GM18526 (cell line): ENCODE measurements around the gene PLD1.

Experiments
- POLR2A ChIP-seq: IDR thresholded peaks from 3 replicates; pipeline ENCODE4 v1.6.1; 2011; ENCODE audit not compliant: insufficient read length; ENCODE audit errors: extremely low read depth

PLD1 gene

DNA sequence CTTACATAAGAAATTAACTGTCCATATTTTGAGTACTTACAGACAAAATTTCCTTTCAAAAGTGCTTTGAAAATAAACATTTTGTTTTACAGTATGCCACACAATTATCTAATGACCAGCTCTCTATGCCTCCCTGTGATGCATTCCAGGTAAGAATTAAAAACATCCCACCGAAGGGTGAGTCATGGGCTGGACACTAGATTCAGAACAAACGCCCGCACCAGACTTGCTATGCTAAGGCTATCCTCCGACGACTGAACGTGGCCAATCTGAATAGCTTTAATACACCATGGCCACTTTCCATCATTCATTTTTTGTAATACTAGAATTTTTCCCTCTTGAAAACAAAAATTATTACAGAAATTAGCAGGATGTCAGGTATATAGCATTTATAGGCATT, 210.3 kb downstream of the PLD1 start:
- no peak for TF ChIP-seq POLR2A

DNA sequence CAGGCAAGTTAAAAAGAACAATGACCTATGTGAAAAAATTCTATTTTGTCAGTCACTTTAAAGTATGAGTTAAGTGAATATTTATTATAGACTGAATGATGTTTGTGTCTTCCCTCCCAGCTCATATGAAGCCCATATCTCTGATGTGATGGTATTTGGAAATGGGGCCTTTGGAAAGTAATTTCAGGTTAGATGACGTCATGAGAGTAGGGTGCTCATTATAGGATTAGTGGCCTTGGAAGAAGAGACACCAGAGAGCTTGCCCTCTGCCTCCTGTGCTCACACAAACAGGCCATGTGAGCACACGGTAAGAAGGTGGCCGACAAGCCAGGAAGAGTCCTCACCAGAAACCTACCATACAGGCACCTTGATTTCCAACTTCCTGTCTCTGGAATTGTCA, 211.3 kb downstream of the PLD1 start:
- no peak for TF ChIP-seq POLR2A

- no peak for TF ChIP-seq POLR2A
Observed at GRCh38 chr3:171592786-171593185, 217.5 kb downstream of the PLD1 start.

DNA sequence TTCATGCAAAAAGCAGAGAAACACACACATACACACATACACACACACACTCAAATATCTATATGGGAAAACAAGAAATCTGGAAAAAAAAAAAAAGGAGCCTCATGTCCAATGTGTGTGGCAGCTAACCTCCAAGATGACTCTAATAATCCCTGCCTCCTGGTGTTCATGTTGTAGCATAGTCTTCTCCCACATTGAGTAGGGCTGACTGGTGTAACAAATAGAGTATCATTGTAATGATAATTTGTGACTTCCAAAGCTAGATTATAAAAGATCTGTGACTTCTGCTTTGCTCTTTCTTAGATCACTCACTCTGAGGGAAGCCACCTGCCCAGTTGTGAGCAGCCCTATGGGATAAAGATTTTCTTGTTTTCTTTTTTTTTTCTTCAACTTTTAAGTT, 219.2 kb downstream of the PLD1 start:
- TF ChIP-seq POLR2A = no peak

DNA sequence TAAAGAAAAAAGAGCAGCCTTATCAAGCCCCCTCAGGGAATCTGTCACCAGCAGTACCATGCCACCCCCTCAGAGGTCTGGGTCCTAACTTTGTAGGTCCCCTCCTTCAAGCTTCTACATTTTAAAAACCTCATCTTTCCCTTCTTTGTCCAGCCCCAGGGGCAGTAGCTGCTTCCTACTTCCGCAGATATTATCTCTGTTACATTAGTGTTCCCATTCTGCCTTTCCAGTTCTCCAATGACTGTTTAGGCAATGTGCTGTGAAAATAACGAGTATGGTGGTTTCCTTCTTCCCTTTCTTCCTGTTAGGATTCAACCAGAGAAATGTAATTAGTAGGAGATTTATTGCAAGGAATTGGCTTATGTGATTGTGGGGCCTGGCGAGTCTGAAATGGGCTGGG, 224.0 kb downstream of the PLD1 start:
- TF ChIP-seq POLR2A = no peak

DNA sequence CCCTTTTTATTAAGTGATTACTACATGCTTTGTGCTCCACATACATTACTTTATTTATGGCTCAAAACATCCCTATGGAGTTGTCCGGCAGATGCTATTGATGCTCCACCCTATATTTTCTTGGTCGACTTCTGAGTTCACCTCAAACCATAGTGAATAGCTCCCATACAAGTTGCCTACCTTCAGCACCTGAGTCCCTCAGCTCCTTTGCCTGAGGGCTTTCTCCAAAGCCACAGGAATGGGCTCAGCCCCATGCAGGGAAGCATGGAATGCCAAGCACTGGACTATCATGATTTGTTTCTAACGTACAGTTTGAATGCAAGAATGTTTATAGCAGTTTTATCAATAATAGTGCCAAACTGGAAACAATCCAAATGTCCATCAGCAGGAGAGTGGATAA, 225.2 kb downstream of the PLD1 start:
- TF ChIP-seq POLR2A = no peak

GRCh38 chr3:171584100-171584499, 226.2 kb downstream of the PLD1 start:
- TF ChIP-seq POLR2A = no peak

DNA sequence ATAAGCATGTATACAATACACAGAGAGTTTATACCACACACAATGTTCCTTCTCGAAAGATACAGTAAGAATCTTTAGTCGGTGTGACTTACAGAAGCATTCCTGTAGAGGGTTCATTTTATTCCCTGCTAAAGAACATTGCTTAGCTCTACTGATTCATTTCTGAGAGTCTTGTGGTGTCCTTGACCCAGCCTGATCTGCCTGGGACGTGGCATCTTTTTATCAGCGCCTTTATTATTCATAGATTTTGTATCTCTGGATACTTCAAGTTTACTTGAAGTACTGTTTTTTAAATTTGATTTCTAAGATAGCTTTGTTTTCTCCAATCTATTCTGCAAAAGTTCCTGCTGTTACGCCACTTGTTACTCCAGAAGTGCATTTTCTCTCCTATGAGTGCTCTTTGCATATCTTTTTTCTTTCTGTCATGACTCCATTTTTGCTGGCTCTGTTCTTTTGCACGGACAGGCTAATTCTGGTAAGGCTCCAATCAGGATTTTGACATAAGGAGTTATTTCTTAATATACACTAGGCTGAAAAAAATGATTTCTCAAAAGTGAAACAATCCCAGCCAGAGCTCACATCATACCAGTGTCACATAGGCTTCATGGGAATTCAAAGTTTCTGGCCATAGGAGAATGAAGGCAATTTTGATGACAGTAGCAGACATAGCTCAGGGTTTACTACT, 235.6 kb downstream of the PLD1 start:
- TF ChIP-seq POLR2A = no peak

- TF ChIP-seq POLR2A = no peak
Observed at GRCh38 chr3:171569571-171570132, 240.6 kb downstream of the PLD1 start.

DNA sequence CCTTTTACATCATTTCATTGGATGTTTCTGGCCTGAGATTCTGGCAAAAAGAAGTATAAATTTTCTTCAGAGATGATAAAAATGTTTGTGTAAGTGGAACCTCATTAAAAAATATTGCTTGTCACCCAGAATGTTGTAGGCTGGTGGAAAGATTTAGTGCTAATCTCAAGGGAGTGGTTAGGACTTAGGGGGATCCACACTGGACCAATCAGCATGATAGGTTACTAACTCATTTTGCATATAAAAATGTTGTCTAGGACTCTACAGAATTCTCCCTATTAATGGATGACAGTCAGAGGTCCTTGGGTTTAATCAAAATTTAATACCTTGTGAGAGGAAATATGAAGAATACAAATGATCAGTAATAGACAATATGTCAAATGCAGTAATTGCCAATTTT, 241.5 kb downstream of the PLD1 start:
- TF ChIP-seq POLR2A = no peak

DNA sequence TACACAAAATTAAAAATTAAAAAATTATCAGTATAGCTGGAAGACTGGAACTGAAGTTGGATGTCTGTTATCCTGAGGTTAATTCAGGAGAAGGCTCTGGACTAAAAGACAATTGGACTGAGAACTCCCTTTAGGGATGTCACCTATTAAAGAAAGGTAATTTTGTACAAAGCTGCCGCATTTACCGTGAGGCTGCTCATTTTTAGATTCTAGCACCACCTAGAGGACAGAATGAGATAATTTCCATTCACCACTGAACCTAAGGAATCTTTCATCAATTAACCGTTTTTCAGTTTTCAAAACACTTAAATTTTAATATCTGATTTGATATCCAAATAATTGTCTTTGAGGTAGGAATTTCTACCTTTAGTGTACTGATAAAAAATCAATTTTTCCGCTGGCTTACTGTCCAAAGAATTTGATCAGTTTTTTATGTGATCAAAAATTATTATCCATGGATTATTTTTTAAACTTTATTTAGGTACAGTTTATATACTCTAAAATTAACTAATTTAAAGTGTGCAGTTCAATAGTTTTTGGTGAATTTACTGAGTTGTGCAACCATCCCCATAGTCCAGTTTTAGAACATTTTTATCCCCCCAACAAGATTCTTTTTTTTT, 243.4 kb downstream of the PLD1 start:
- no peak for TF ChIP-seq POLR2A

DNA sequence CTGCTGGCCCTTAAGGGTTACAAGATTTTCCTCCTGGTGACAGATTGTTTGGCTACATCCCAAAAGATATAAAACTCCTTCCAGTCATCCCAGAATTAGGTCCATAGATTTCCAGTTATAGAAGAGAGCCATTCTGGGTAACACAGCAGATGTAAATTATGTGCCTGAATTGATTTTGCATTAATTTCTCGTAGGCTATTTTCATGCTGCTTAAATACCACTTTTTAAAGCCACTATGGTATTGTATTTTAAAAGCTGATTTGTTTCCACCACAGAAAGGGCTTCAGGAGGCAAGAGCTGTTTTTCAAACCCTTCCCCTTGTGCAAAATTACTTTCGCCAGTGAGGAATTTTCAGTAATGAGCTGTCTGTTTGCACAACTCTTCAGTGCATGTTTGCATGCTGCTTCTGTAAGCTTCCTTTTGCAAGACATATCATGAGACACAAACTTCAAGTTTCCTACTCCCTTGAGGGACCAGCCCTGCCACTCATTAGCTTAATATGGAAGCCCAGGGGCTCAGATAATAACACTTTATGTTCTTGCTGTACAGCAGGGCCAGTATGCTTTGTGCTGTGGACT, 244.7 kb downstream of the PLD1 start:
- no peak for TF ChIP-seq POLR2A

GRCh38 chr3:171564748-171565480, 245.4 kb downstream of the PLD1 start:
- no peak for TF ChIP-seq POLR2A

DNA sequence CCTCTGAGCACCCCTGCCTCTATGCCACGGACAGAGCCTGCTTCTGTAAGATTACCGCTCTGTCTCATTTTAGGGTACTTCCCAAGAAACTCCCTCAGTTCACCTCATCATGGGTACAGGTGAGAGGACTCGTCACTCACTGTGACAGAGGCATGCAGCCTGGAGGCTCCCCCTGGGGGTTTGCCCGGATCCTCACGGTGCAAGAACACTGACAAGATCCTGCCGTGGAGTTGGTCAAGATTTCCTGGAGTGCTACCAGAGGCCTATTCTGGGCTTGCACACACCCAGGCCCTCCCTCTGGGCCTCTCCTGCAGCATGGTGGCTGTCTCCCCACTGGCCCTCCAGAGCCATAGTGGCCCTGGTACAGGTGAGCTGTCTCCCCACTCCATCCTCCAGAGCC, 247.0 kb downstream of the PLD1 start:
- TF ChIP-seq POLR2A = no peak

DNA sequence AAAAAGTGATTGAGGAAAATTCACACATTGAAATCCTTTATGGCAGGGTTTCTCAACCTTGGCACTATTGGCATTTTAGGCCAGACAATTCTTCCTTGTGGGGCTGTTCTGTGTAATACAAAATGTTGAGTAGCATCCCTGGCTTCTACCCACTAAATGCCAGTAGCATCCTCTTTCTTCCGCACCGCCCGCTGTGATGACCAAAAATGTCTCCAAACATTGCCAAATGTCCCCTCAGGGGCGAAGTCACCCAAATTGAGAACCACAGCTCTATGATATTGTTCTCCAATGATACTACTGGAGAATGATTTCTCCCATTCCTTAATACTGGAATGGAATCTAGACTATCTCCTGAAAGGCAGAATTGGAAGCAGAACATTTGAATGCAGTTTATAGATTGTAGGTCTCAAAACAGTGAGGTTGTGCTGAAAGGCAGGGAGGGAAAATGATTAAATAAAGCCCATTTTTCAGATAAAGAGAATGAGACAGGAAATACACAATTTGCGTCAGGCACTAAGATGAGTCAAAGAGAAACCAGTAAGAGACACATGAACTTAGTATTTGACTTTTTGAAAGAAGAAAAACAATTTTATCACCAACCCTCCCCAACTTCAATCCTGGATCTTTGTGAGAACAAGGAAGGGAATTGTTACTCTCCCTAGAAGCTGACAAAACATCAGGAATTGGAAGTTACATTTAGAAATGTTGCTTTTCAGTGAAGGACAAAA, 248.5 kb downstream of the PLD1 start:
- no peak for TF ChIP-seq POLR2A
